Measurements from ENCODE around the gene LRMDA.

DNA sequence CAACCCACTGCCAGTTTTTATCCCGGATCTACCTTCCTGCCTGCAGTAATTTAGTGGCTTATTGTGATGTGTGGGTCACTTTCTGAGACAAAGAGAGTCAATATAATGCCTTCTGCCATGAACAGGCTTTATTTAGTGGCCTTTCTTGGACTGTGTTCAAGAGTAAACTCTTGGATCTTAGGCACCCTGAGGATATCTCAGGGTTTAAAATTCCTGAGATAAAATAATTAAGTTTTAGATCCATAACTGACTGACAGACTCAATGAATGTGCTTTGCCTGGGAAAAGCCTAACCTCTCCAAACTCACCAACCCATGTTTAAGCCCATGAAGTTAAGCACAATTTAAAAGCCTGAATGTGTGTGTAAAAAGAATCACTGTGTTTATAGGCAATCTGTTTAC, 564.3 kb downstream of the LRMDA start:
- TF ChIP-seq, protein P1, sequence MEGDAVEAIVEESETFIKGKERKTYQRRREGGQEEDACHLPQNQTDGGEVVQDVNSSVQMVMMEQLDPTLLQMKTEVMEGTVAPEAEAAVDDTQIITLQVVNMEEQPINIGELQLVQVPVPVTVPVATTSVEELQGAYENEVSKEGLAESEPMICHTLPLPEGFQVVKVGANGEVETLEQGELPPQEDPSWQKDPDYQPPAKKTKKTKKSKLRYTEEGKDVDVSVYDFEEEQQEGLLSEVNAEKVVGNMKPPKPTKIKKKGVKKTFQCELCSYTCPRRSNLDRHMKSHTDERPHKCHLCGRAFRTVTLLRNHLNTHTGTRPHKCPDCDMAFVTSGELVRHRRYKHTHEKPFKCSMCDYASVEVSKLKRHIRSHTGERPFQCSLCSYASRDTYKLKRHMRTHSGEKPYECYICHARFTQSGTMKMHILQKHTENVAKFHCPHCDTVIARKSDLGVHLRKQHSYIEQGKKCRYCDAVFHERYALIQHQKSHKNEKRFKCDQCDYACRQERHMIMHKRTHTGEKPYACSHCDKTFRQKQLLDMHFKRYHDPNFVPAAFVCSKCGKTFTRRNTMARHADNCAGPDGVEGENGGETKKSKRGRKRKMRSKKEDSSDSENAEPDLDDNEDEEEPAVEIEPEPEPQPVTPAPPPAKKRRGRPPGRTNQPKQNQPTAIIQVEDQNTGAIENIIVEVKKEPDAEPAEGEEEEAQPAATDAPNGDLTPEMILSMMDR (IDR thresholded peaks at IDR 0.05): no peak
- TF ChIP-seq EP300 (IDR thresholded peaks at IDR 0.05) (no peak), POLR2A (IDR thresholded peaks at IDR 0.05) (no peak), POLR2AphosphoS5 (IDR thresholded peaks at IDR 0.05) (no peak)
